H9 (cell line): ENCODE measurements around the gene OTOF. TPM values are rescaled to one million over a fixed set of nuclear protein-coding genes. Genes with fewer than 3 reads are reported as not detected.

Experiments used
- DNase-seq: peaks from one replicate; pipeline ENCODE4 v3.0.0-alpha.2; 2017
- H2AFZ ChIP-seq: one replicate; pipeline ENCODE4 v1.6.1; 2013; ENCODE audit warnings: mild to moderate bottlenecking, low read length, control low read depth, moderate library complexity
- H2AK5ac ChIP-seq: 2 replicates; pipeline ENCODE4 v1.6.1; 2013; ENCODE audit warnings: low read length, control low read depth, mixed read lengths; ENCODE audit not compliant: insufficient read length
- H2BK120ac ChIP-seq: one replicate; pipeline ENCODE4 v1.6.1; 2013; ENCODE audit warnings: low read depth, mild to moderate bottlenecking, low read length, control low read depth, inconsistent platforms; ENCODE audit not compliant: poor library complexity, severe bottlenecking
- H2BK12ac ChIP-seq: 2 replicates; pipeline ENCODE4 v1.6.1; 2013; ENCODE audit warnings: low read length, control low read depth, mixed read lengths, low read depth; ENCODE audit not compliant: insufficient read length
- H2BK15ac ChIP-seq: 2 replicates; pipeline ENCODE4 v1.6.1; 2013; ENCODE audit warnings: low read depth, low read length, control low read depth
- H2BK20ac ChIP-seq: one replicate; pipeline ENCODE4 v1.6.1; 2013; ENCODE audit warnings: low read depth, mild to moderate bottlenecking, low read length, control low read depth, inconsistent platforms; ENCODE audit not compliant: poor library complexity, severe bottlenecking
- H2BK5ac ChIP-seq: 2 replicates; pipeline ENCODE4 v1.6.1; 2013; ENCODE audit warnings: low read length, control low read depth, mixed read lengths; ENCODE audit not compliant: insufficient read length
- H3K14ac ChIP-seq: 2 replicates; pipeline ENCODE4 v1.6.1; 2013; ENCODE audit warnings: low read length, control low read depth; ENCODE audit not compliant: insufficient read depth
- H3K18ac ChIP-seq: 2 replicates; pipeline ENCODE4 v1.6.1; 2013; ENCODE audit warnings: low read depth, mild to moderate bottlenecking, mixed read lengths, low read length, control low read depth; ENCODE audit not compliant: insufficient read length
- H3K23ac ChIP-seq: 2 replicates; pipeline ENCODE4 v1.6.1; 2013; ENCODE audit warnings: low read length, control low read depth, mixed read lengths, low read depth; ENCODE audit not compliant: insufficient read length
- H3K23me2 ChIP-seq: 2 replicates; pipeline ENCODE4 v1.6.1; 2013; ENCODE audit warnings: low read depth, mild to moderate bottlenecking, mixed read lengths, low read length, control low read depth; ENCODE audit not compliant: insufficient read length, poor library complexity, severe bottlenecking
- H3K27ac ChIP-seq: 2 replicates; pipeline ENCODE4 v1.5.1; 2013; ENCODE audit warnings: low read length, control low read depth, mixed read lengths, low read depth; ENCODE audit not compliant: insufficient read length
- H3K27me3 ChIP-seq: 2 replicates; pipeline ENCODE4 v1.6.1; 2013; ENCODE audit warnings: low read length, control low read depth, inconsistent platforms; ENCODE audit not compliant: insufficient read depth
- H3K4ac ChIP-seq: 2 replicates; pipeline ENCODE4 v1.6.1; 2013; ENCODE audit warnings: low read depth, mild to moderate bottlenecking, control low read depth, inconsistent platforms, low read length, moderate library complexity
- H3K4me1 ChIP-seq: 2 replicates; pipeline ENCODE4 v1.6.1; 2013; ENCODE audit warnings: low read length, control low read depth, inconsistent platforms; ENCODE audit not compliant: insufficient read depth
- H3K4me2 ChIP-seq: 2 replicates; pipeline ENCODE4 v1.6.1; 2013; ENCODE audit warnings: low read length, control low read depth, mixed read lengths; ENCODE audit not compliant: insufficient read length, insufficient read depth
- H3K56ac ChIP-seq: 2 replicates; pipeline ENCODE4 v1.6.1; 2013; ENCODE audit warnings: low read depth, mild to moderate bottlenecking, mixed read lengths, low read length, control low read depth; ENCODE audit not compliant: insufficient read length
- H3K79me1 ChIP-seq: 2 replicates; pipeline ENCODE4 v1.6.1; 2013; ENCODE audit warnings: low read depth, mild to moderate bottlenecking, moderate library complexity, low read length, control low read depth, inconsistent platforms; ENCODE audit not compliant: insufficient read depth, poor library complexity, severe bottlenecking
- H3K79me2 ChIP-seq: 2 replicates; pipeline ENCODE4 v1.6.1; 2013; ENCODE audit warnings: low read length, control low read depth, inconsistent platforms; ENCODE audit not compliant: insufficient read depth
- H3K9ac ChIP-seq: 2 replicates; pipeline ENCODE4 v1.6.1; 2013; ENCODE audit warnings: low read length, control low read depth, mixed read lengths; ENCODE audit not compliant: insufficient read length; ENCODE audit errors: extremely low read depth
- H3K9me3 ChIP-seq: one replicate; pipeline ENCODE4 v1.6.1; 2013; ENCODE audit warnings: low read depth, low read length, inconsistent platforms; ENCODE audit not compliant: control insufficient read depth
- H3T11ph ChIP-seq: one replicate; pipeline ENCODE4 v1.6.1; 2013; ENCODE audit warnings: mild to moderate bottlenecking, low read length, control low read depth, inconsistent platforms
- H4K20me1 ChIP-seq: one replicate; pipeline ENCODE4 v1.6.1; 2013; ENCODE audit not compliant: control insufficient read depth, insufficient read length, insufficient read depth
- H4K5ac ChIP-seq: 2 replicates; pipeline ENCODE4 v1.6.1; 2013; ENCODE audit warnings: low read depth, mild to moderate bottlenecking, mixed read lengths, low read length, control low read depth; ENCODE audit not compliant: insufficient read length
- H4K8ac ChIP-seq: replicated peaks from 2 replicates; pipeline ENCODE4 v1.6.1; 2013; ENCODE audit warnings: low read length, control low read depth, mixed read lengths, low read depth; ENCODE audit not compliant: insufficient read length
- H4K91ac ChIP-seq: 2 replicates; pipeline ENCODE4 v1.6.1; 2013; ENCODE audit warnings: low read depth, mild to moderate bottlenecking, moderate library complexity, mixed read lengths, low read length, control low read depth; ENCODE audit not compliant: insufficient read length
- H3K27ac Mint-ChIP-seq, 3 experiments: 2 replicates in 2 of 3; 3 replicates in 1 of 3; pipeline ENCODE4 v1.8.0; 2020 to 2021; ENCODE audit warnings: mixed read lengths in 3 of 3, mild to moderate bottlenecking in 1 of 3, moderate library complexity in 1 of 3
- H3K27me3 Mint-ChIP-seq: 2 replicates; pipeline ENCODE4 v1.8.0; 2021; ENCODE audit warnings: low read depth, mild to moderate bottlenecking, moderate library complexity, mixed read lengths
- H3K36me3 Mint-ChIP-seq, 3 experiments: 2 replicates in 2 of 3; 3 replicates in 1 of 3; pipeline ENCODE4 v1.8.0; 2020 to 2021; ENCODE audit warnings: low read depth in 3 of 3, mixed read lengths in 3 of 3; ENCODE audit not compliant: insufficient read depth in 1 of 3
- H3K4me1 Mint-ChIP-seq, 2 experiments: 2 replicates each; pipeline ENCODE4 v1.8.0; 2020; ENCODE audit warnings: mixed read lengths in 2 of 2
- H3K4me3 Mint-ChIP-seq, 2 experiments: 2 replicates in 1 of 2; 3 replicates in 1 of 2; pipeline ENCODE4 v1.8.0; 2020 to 2021; ENCODE audit warnings: mild to moderate bottlenecking in 2 of 2, mixed read lengths in 2 of 2, moderate library complexity in 1 of 2
- H3K9me3 Mint-ChIP-seq, 2 experiments: 2 replicates in 1 of 2; 3 replicates in 1 of 2; pipeline ENCODE4 v1.8.0; 2020; ENCODE audit warnings: mild to moderate bottlenecking in 2 of 2, mixed read lengths in 2 of 2, moderate library complexity in 1 of 2
- CTCF ChIP-seq: fragments of 200-600 bp; sonication (generic); conservative IDR thresholded peaks from 3 replicates; pipeline ENCODE4 v1.8.0; 2021; ENCODE audit warnings: antibody characterized with exemption, mild to moderate bottlenecking
- WGBS: extraction: QIAGEN DNeasy Blood & Tissue Kit; methylation state at CpG from one replicate; pipeline ENCODE4 v1.1.7; 2013; ENCODE audit warnings: missing lambda C conversion rate, low lambda C conversion rate, mixed read lengths; ENCODE audit not compliant: insufficient read length; ENCODE audit errors: extremely low coverage; 5-methylcytosine and 5-hydroxymethylcytosine counted together
- total RNA-seq: library from RNA; stranded (reverse); gene quantifications from 2 replicates; pipeline ENCODE4 v1.2.1, GENCODE V29; 2021

Gene OTOF
- total RNA-seq, 1 experiment from 2014 or later, result 0.35 TPM

GRCh38 chr2:26511466-26511865, 33.5 kb upstream of the OTOF start:
- H2BK15ac ChIP-seq, result no peak overlapping the region

More at GRCh38 chr2:26511466-26511865, 33.5 kb upstream of the OTOF start:
- H3K18ac ChIP-seq, result no peak overlapping the region
- no peak overlapping the region for H2BK12ac ChIP-seq
- no peak overlapping the region for H3K14ac ChIP-seq
- H3K27ac Mint-ChIP-seq, result peak overlapping the region in 1 of 3 experiments; percentile 25; a peak in 1 of 7 replicates
- H3K9me3 Mint-ChIP-seq, result no peaks in the 10 kb centered on the region
- no peaks in the 10 kb centered on the region for H3K27me3 ChIP-seq
- no peaks in the 10 kb centered on the region for H3K36me3 Mint-ChIP-seq
- H3K9me3 ChIP-seq, result no peaks in the 10 kb centered on the region
- no peak overlapping the region for H3T11ph ChIP-seq
- no peak overlapping the region for H4K5ac ChIP-seq
- no peak overlapping the region for H2BK20ac ChIP-seq
- H3K4ac ChIP-seq, result no peak overlapping the region
- WGBS, result no CpG with 5 or more reads among the region's 7 CpGs
- no peak overlapping the region for H3K4me2 ChIP-seq
- H3K79me1 ChIP-seq, result no peaks in the 10 kb centered on the region
- no peak overlapping the region for H2AFZ ChIP-seq
- H2AK5ac ChIP-seq, result no peak overlapping the region
- H3K23ac ChIP-seq, result no peak overlapping the region
- H4K91ac ChIP-seq, result no peak overlapping the region
- DNase-seq, result no peak
- H3K27me3 Mint-ChIP-seq, result peaks cover 8% of the 10 kb centered on the region
- no peak overlapping the region for H2BK5ac ChIP-seq
- no peak overlapping the region for H3K9ac ChIP-seq
- no peak overlapping the region for H3K4me3 Mint-ChIP-seq
- no peak for TF ChIP-seq CTCF
- no peaks in the 10 kb centered on the region for H3K79me2 ChIP-seq
- H3K4me1 ChIP-seq, result no peaks in the 10 kb centered on the region
- no peaks in the 10 kb centered on the region for H4K20me1 ChIP-seq
- no peak overlapping the region for H4K8ac ChIP-seq
- H3K27ac ChIP-seq, result no peak overlapping the region
- H3K56ac ChIP-seq, result no peak overlapping the region
- no peak overlapping the region for H2BK120ac ChIP-seq
- no peaks in the 10 kb centered on the region for H3K4me1 Mint-ChIP-seq
- H3K23me2 ChIP-seq, result no peaks in the 10 kb centered on the region
